ENCODE data around the gene UGT1A4.

- TF ChIP-seq FOS (IDR thresholded peaks at IDR 0.05; ENCODE audit: borderline replicate concordance, extremely low read depth, insufficient read length) (no peak), REST (IDR thresholded peaks at IDR 0.05; ENCODE audit: low read depth, low read length) (no peak), EZH2 (IDR thresholded peaks at IDR 0.05; ENCODE audit: borderline replicate concordance, control insufficient read depth, low read depth, low read length) (no peak), GATAD2B (conservative IDR thresholded peaks at IDR 0.05; ENCODE audit: low read depth) (no peak), EED (IDR thresholded peaks at IDR 0.05; ENCODE audit: low read depth) (no peak), TAF1 (IDR thresholded peaks at IDR 0.05; ENCODE audit: borderline replicate concordance, low read depth, low read length) (no peak), SMC3 (IDR thresholded peaks at IDR 0.05; ENCODE audit: borderline replicate concordance, low read length) (no peak), CHD1 (IDR thresholded peaks at IDR 0.05; ENCODE audit: low read depth, low read length) (no peak), CTCF (IDR thresholded peaks at IDR 0.05 in 2 of 3, conservative IDR thresholded peaks at IDR 0.05 in 1 of 3; ENCODE audit: control insufficient read depth in 2 of 3, extremely low read depth in 1 of 3, insufficient read depth in 1 of 3, low read depth in 3 of 3, low read length in 3 of 3) (no peak), PAX8 (IDR thresholded peaks at IDR 0.05) (no peak), EP300 (IDR thresholded peaks at IDR 0.05; ENCODE audit: borderline replicate concordance in 1 of 2, control insufficient read depth in 1 of 2, low read depth in 2 of 2, low read length in 2 of 2) (no peak)
Observed at GRCh38 chr2:233778030-233778429, 59.5 kb downstream of the UGT1A4 start, which contains the start of gene MROH2A.

Data from GM12878 (cell line).